Measurements from ENCODE around the gene TKT. TPM values are rescaled to one million over a fixed set of nuclear protein-coding genes. Genes with fewer than 3 reads are reported as not detected.
"Not testable (repeated sequence)": the region's sequence is repeated elsewhere in the genome, so short reads cannot be mapped to it uniquely, and the experiment has no call there.

TKT gene, protein sequence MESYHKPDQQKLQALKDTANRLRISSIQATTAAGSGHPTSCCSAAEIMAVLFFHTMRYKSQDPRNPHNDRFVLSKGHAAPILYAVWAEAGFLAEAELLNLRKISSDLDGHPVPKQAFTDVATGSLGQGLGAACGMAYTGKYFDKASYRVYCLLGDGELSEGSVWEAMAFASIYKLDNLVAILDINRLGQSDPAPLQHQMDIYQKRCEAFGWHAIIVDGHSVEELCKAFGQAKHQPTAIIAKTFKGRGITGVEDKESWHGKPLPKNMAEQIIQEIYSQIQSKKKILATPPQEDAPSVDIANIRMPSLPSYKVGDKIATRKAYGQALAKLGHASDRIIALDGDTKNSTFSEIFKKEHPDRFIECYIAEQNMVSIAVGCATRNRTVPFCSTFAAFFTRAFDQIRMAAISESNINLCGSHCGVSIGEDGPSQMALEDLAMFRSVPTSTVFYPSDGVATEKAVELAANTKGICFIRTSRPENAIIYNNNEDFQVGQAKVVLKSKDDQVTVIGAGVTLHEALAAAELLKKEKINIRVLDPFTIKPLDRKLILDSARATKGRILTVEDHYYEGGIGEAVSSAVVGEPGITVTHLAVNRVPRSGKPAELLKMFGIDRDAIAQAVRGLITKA
- total RNA-seq (10 to 100 TPM; 75.6 to 87.9 TPM), polyA plus RNA-seq (10 to 100 TPM; 49.3 to 75.6 TPM)

DNA sequence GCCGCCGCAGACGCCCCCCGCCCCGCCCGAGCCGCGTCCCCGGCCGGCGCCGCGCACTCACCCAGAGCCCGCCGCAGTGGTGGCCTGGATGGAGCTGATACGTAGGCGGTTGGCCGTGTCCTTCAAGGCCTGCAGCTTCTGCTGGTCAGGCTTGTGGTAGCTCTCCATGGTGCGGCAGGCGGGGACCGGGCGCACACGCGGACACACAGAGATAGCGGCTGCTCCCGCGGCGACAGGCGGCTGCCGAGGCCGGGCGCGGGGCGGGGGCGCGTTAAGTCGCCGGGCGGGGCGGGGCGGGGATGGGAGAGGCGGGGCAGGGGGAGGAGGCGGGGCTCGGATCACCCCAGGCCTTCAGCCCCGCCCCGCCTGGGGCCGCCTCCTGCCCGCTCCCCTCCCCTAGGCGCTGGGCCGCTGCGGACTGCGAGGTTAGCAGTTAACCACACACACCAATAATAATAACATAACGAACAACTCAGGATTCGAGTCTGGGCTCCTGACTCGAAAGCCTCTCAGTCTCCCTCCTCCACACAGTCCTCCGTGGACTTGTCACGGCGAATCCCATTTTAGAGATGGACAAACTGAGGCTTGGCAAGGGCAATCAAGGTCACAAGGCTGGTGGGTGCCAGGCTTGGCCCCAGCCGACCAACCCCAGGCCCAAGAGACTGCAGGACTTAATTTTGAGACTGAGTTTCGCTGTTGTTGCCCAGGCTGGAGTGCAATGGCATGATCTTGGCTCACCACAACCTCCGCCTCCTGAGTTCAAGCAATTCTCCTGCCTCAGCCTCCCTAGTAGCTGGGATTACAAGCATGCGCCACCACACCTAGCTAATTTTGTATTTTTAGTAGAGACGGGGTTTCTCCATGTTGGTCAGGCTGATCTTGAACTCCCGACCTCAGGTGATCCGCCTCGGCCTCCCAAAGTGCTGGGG is at the start of gene TKT:
TSS of gene TKT (minus strand) at position 248 of the 929 bp plus-strand sequence. CDS start at position 168, 80 bp downstream.
- Histone ChIP-seq H3K9me3 (ENCODE audit: control insufficient read depth in 1 of 2, low read length in 2 of 2) (no peaks in the 10 kb centered on the region), H3K4me3 (ENCODE audit: low read length in 2 of 2) (peak within 1 kb of the TSS; percentile 79 to 90), H3K27me3 (ENCODE audit: insufficient read depth, low read length) (no peaks in the 10 kb centered on the region), H3K36me3 (ENCODE audit: insufficient read depth, low read length) (no peaks in the 10 kb centered on the region), H3K27ac (ENCODE audit: low read depth, low read length) (peak within 1 kb of the TSS; percentile 62), H3K4me1 (ENCODE audit: insufficient read depth, low read length) (peaks cover 35% of the 10 kb centered on the region)
- peak; percentile 71 to 80 (median 72) for DNase-seq
- intact Hi-C loops (cut with micrococcal nuclease) = loop anchor here (1.0 to 2.0 kb wide), 2 partner anchors 91 to 93 kb away; partner anchors contain the start of gene DCP1A
- Mint-ChIP-seq H3K4me1 (peaks cover 20 to 42% (median 31%) of the 10 kb centered on the region in 4 donors), H3K4me3 (peak within 1 kb of the TSS; percentile 91 to 95 (median 92)), H3K27me3 (no peaks in the 10 kb centered on the region), H3K27ac (peak within 1 kb of the TSS; percentile 78 to 91 (median 88)), H3K36me3 (peaks cover 0 to 3% of the 10 kb centered on the region in 2 donors), H3K9me3 (no peaks in the 10 kb centered on the region)
- POLR2A ChIA-PET (ENCODE audit: partially characterized antibody) = interaction anchor here (1.1 to 3.8 kb wide), 5 partner anchors 14 to 126 kb away, joined by 3 to 15 read pairs (median 4); partner anchors contain the start of genes DCP1A and RFT1
- CTCF ChIA-PET (ENCODE audit: partially characterized antibody) = interaction anchor here (0.6 to 1.0 kb wide), 3 partner anchors 44 to 363 kb away, joined by 3 read pairs; no protein-coding TSS in a partner anchor

DNA sequence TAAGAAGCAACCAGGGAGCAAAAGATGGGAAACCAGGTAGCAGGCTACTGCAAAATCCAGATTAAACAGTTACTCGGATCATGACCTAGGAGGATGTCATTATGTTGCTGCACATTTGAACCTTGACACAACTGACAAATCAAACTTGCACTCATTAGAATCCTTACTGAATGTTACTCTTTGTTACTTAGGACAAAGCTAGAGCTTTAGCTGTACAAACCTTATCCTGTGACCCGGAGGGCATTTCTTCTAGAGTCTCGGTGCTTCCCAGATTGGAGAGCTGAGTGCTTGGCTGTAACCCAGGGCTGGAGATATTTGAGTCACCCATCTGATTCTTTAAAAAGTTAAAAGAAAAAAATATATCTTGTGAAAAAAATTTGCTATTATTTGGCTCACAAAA is 48.1 kb upstream of the TKT start:
- POLR2A ChIA-PET (ENCODE audit: partially characterized antibody) = no interaction called here
- Mint-ChIP-seq H3K27me3 (no peaks in the 10 kb centered on the region), H3K4me1 (peaks cover 0 to 4% (median 2%) of the 10 kb centered on the region in 4 donors), H3K27ac (peak overlapping the region in 3 of 7 donors; percentile 25 to 79 (median 53)), H3K9me3 (no peaks in the 10 kb centered on the region), H3K4me3 (no peak overlapping the region), H3K36me3 (peaks cover 24 to 51% of the 10 kb centered on the region in 2 donors)
- H3K9me3 ChIP-seq (ENCODE audit: control insufficient read depth in 1 of 2, low read length in 2 of 2) = no peaks in the 10 kb centered on the region
- DNase-seq = no peak
- H3K27me3 ChIP-seq (ENCODE audit: insufficient read depth, low read length) = no peaks in the 10 kb centered on the region
- H3K4me3 ChIP-seq (ENCODE audit: low read length in 2 of 2) = no peak overlapping the region
- peaks cover 25% of the 10 kb centered on the region for H3K36me3 ChIP-seq (ENCODE audit: insufficient read depth, low read length)
- no peaks in the 10 kb centered on the region for H3K4me1 ChIP-seq (ENCODE audit: insufficient read depth, low read length)
- intact Hi-C loops (cut with micrococcal nuclease) = no loop called here
- H3K27ac ChIP-seq (ENCODE audit: low read depth, low read length) = no peak overlapping the region
- CTCF ChIA-PET (ENCODE audit: partially characterized antibody) = no interaction called here

DNA sequence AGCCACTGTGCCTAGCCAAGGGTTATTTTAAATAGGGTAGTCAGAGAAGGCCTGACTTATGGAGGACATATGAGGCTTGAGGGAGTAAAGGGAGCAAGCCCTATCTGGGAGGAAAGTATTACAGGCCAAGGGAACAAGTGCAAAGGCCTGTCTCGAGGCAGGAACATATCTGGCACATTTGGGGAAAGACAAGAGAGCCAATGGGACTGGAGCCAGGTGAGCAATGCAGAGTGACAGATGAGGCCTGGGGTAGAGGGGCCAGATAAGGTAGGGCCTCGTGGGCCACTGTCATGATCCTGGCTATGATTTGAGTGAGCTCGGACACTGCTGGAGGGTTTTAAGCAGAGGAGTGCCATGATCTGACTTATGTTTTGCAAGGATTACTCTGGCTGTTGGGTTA is 47.7 kb upstream of the TKT start:
- Mint-ChIP-seq H3K4me3 (no peak overlapping the region), H3K4me1 (peaks cover 0 to 4% (median 2%) of the 10 kb centered on the region in 4 donors), H3K27me3 (no peaks in the 10 kb centered on the region), H3K36me3 (peaks cover 20 to 50% of the 10 kb centered on the region in 2 donors), H3K27ac (peak overlapping the region in 2 of 7 donors; percentile 25 to 53), H3K9me3 (no peaks in the 10 kb centered on the region)
- H3K4me1 ChIP-seq (ENCODE audit: insufficient read depth, low read length) = no peaks in the 10 kb centered on the region
- H3K27me3 ChIP-seq (ENCODE audit: insufficient read depth, low read length) = no peaks in the 10 kb centered on the region
- no peaks in the 10 kb centered on the region for H3K9me3 ChIP-seq (ENCODE audit: control insufficient read depth in 1 of 2, low read length in 2 of 2)
- H3K27ac ChIP-seq (ENCODE audit: low read depth, low read length) = no peak overlapping the region
- DNase-seq = no peak
- POLR2A ChIA-PET (ENCODE audit: partially characterized antibody) = no interaction called here
- CTCF ChIA-PET (ENCODE audit: partially characterized antibody) = interaction anchor here (1.1 kb wide), 1 partner anchor 407 kb away, joined by 3 read pairs; no protein-coding TSS in a partner anchor
- no peak overlapping the region for H3K4me3 ChIP-seq (ENCODE audit: low read length in 2 of 2)
- H3K36me3 ChIP-seq (ENCODE audit: insufficient read depth, low read length) = peaks cover 22% of the 10 kb centered on the region
- intact Hi-C loops (cut with micrococcal nuclease) = no loop called here

DNA sequence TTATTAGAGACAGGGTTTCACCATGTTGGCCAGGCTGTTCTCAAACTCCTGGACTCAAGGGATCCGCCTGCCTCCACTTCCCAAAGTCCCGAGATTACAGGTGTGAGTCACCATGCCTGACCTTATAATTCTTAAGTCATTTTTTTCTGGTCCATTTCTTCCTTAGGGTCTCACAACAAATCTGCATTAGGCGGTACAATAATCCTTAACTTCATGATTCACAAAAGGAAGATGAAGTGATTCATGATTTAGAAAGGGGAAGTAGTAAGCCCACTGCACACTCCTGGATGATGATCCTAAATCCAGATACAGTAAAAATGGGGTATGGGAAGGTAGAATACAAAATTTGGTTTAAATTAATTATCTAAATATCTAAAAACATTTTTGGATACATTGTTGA is 45.0 kb upstream of the TKT start:
- intact Hi-C loops (cut with micrococcal nuclease) = no loop called here
- DNase-seq = no peak
- H3K4me3 Mint-ChIP-seq = no peak overlapping the region
- Histone ChIP-seq H3K27ac (ENCODE audit: low read depth, low read length) (no peak overlapping the region), H3K9me3 (ENCODE audit: control insufficient read depth in 1 of 2, low read length in 2 of 2) (no peaks in the 10 kb centered on the region), H3K27me3 (ENCODE audit: insufficient read depth, low read length) (no peaks in the 10 kb centered on the region), H3K36me3 (ENCODE audit: insufficient read depth, low read length) (peaks cover 18% of the 10 kb centered on the region), H3K4me3 (ENCODE audit: low read length in 2 of 2) (no peak overlapping the region), H3K4me1 (ENCODE audit: insufficient read depth, low read length) (no peaks in the 10 kb centered on the region)
- CTCF ChIA-PET (ENCODE audit: partially characterized antibody) = interaction anchor here (0.7 kb wide), 1 partner anchor 45 kb away, joined by 3 read pairs; no protein-coding TSS in a partner anchor
- no peaks in the 10 kb centered on the region for H3K27me3 Mint-ChIP-seq
- H3K4me1 Mint-ChIP-seq = peaks cover 0 to 4% (median 2%) of the 10 kb centered on the region in 4 donors
- peaks cover 24 to 58% of the 10 kb centered on the region in 2 donors for H3K36me3 Mint-ChIP-seq
- POLR2A ChIA-PET (ENCODE audit: partially characterized antibody) = no interaction called here
- H3K27ac Mint-ChIP-seq = peak overlapping the region in 1 of 7 donors; percentile 27
- H3K9me3 Mint-ChIP-seq = no peaks in the 10 kb centered on the region

DNA sequence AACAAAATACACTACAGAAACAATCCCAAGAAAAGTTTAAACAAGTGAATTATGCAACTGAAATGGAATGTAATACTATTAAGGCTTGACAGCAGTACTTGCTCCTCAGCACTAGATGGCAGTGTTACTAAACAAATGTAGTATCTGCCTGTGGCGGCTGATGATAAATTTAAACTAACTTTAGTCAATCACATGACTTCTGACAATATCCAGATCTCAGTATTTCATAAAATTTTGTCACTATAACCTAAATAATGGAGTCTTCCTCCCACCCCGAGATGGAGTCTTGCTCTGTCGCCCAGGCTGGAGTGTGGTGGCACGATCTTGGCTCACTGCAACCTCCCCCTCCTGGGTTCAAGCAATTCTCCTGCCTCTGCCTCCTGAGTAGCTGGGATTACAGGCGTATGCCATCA is 43.8 kb upstream of the TKT start:
- POLR2A ChIA-PET (ENCODE audit: partially characterized antibody); H3K9me3 ChIP-seq (ENCODE audit: control insufficient read depth in 1 of 2, low read length in 2 of 2); H3K4me1 ChIP-seq (ENCODE audit: insufficient read depth, low read length); H3K9me3 Mint-ChIP-seq; H3K27ac ChIP-seq (ENCODE audit: low read depth, low read length); H3K27me3 ChIP-seq (ENCODE audit: insufficient read depth, low read length); H3K4me3 Mint-ChIP-seq; H3K4me1 Mint-ChIP-seq; H3K4me3 ChIP-seq (ENCODE audit: low read length in 2 of 2); H3K27me3 Mint-ChIP-seq: not testable (repeated sequence)
- CTCF ChIA-PET (ENCODE audit: partially characterized antibody) = interaction anchor here (0.9 to 2.5 kb wide), 8 partner anchors 8 to 546 kb away, joined by 3 to 16 read pairs (median 4); no protein-coding TSS in a partner anchor
- DNase-seq = peak in 4 of 5 donors; percentile 41 to 50 (median 46)
- H3K36me3 ChIP-seq (ENCODE audit: insufficient read depth, low read length) = peaks cover 18% of the 10 kb centered on the region
- intact Hi-C loops (cut with micrococcal nuclease) = loop anchor here (1.0 to 10.0 kb wide), 3 partner anchors 79 to 1885 kb away; no protein-coding TSS in a partner anchor
- Mint-ChIP-seq H3K27ac (peak overlapping the region in 2 of 7 donors; percentile 36 to 56), H3K36me3 (peaks cover 24 to 56% of the 10 kb centered on the region in 2 donors)

DNA sequence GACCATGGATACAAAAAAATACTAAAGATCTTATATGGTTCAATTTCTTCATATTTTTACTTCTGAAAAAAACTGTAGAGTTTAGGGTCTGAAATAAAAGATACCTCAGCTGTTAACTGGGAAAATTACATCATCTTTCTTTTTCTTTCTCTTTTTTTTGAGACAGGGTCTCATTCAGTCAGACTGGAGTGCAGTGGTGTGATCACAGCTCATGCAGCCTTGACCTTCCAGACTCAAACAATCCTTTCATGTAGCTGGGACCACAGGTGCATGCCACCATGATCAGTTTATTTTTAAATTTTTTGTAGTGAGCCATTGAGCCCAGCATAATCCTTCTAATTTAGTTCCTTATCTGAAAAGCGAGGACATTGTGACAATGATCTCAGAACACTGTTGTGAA is 39.6 kb upstream of the TKT start:
- CTCF ChIA-PET (ENCODE audit: partially characterized antibody) = interaction anchor here (1.0 to 1.5 kb wide), 2 partner anchors 12 to 415 kb away, joined by 3 to 5 read pairs; no protein-coding TSS in a partner anchor
- Histone ChIP-seq H3K4me1 (ENCODE audit: insufficient read depth, low read length) (no peaks in the 10 kb centered on the region), H3K27ac (ENCODE audit: low read depth, low read length) (no peak overlapping the region), H3K4me3 (ENCODE audit: low read length in 2 of 2) (no peak overlapping the region), H3K36me3 (ENCODE audit: insufficient read depth, low read length) (peaks cover 19% of the 10 kb centered on the region), H3K9me3 (ENCODE audit: control insufficient read depth in 1 of 2, low read length in 2 of 2) (no peaks in the 10 kb centered on the region), H3K27me3 (ENCODE audit: insufficient read depth, low read length) (no peaks in the 10 kb centered on the region)
- no peak overlapping the region for H3K4me3 Mint-ChIP-seq
- H3K9me3 Mint-ChIP-seq = no peaks in the 10 kb centered on the region
- H3K36me3 Mint-ChIP-seq = peaks cover 26 to 54% of the 10 kb centered on the region in 2 donors
- DNase-seq = no peak
- peaks cover 1 to 4% (median 3%) of the 10 kb centered on the region in 4 donors for H3K4me1 Mint-ChIP-seq
- H3K27me3 Mint-ChIP-seq = no peaks in the 10 kb centered on the region
- no peak overlapping the region for H3K27ac Mint-ChIP-seq
- POLR2A ChIA-PET (ENCODE audit: partially characterized antibody) = no interaction called here
- intact Hi-C loops (cut with micrococcal nuclease) = loop anchor here (5.0 to 10.0 kb wide), 2 partner anchors 183 to 1889 kb away; no protein-coding TSS in a partner anchor

All from CD4-positive, alpha-beta memory T cell (primary cell).